ENCODE measurements around the gene PIAS4.

The PIAS4 gene

GRCh38 chr19:4087787-4088679, 80.5 kb downstream of the PIAS4 start:
- Histone ChIP-seq H3K9me3 (ENCODE audit: control insufficient read depth in 5 of 5, low read length in 5 of 5) (no peaks in the 10 kb centered on the region), H3K27ac (ENCODE audit: low read depth, low read length) (no peak overlapping the region)

GRCh38 chr19:4088975-4089374, 81.4 kb downstream of the PIAS4 start:
- Histone ChIP-seq H3K27me3 (ENCODE audit: control insufficient read depth in 5 of 5, insufficient read depth in 4 of 5, low read length in 5 of 5) (no peaks in the 10 kb centered on the region), H3K27ac (ENCODE audit: low read depth, low read length) (peak overlapping the region; percentile 10), H3K9me3 (ENCODE audit: control insufficient read depth in 5 of 5, low read length in 5 of 5) (no peaks in the 10 kb centered on the region), H3K4me3 (ENCODE audit: low read depth in 1 of 5, low read length in 5 of 5) (peak overlapping the region in 3 of 5 donors; percentile 44 to 60 (median 53)), H3K36me3 (ENCODE audit: control insufficient read depth in 5 of 5, insufficient read depth in 5 of 5, low read length in 5 of 5) (peaks cover 0 to 46% (median 27%) of the 10 kb centered on the region in 5 donors), H3K9ac (ENCODE audit: low read length in 5 of 5) (peak overlapping the region in 3 of 5 donors; percentile 47 to 69 (median 62)), H3K4me1 (ENCODE audit: control insufficient read depth in 5 of 5, insufficient read depth in 5 of 5, low read length in 5 of 5) (peaks cover 0 to 31% (median 7%) of the 10 kb centered on the region in 5 donors)

More at GRCh38 chr19:4087787-4088679, 80.5 kb downstream of the PIAS4 start:
- peaks cover 0 to 37% (median 20%) of the 10 kb centered on the region in 5 donors for H3K36me3 ChIP-seq (ENCODE audit: control insufficient read depth in 5 of 5, insufficient read depth in 5 of 5, low read length in 5 of 5)
- H3K9ac ChIP-seq (ENCODE audit: low read length in 5 of 5): no peak overlapping the region
- peaks cover 0 to 34% (median 9%) of the 10 kb centered on the region in 5 donors for H3K4me1 ChIP-seq (ENCODE audit: control insufficient read depth in 5 of 5, insufficient read depth in 5 of 5, low read length in 5 of 5)
- no peaks in the 10 kb centered on the region for H3K27me3 ChIP-seq (ENCODE audit: control insufficient read depth in 5 of 5, insufficient read depth in 4 of 5, low read length in 5 of 5)
- H3K4me3 ChIP-seq (ENCODE audit: low read depth in 1 of 5, low read length in 5 of 5): no peak overlapping the region
